ENCODE data around the gene NAT14. TPM values are rescaled to one million over a fixed set of nuclear protein-coding genes. Genes with fewer than 3 reads are reported as not detected.

NAT14 gene
- total and polyA plus RNA-seq, 2 of the 8 experiments (the other 6 are each of a cell fraction or from before 2014, with no cell fraction given) = 47.1 to 71.2 TPM

GRCh38 chr19:55493645-55494171 is 8.7 kb downstream of the NAT14 start:
- H4K8ac ChIP-seq (ENCODE audit: extremely low read depth, insufficient read depth, low read length) = peak overlapping the region; percentile 19
- no peak overlapping the region for H3K23ac ChIP-seq (ENCODE audit: insufficient read length)
- ChIA-PET CTCF (ENCODE audit: partially characterized antibody) (interaction anchor here (1.2 to 2.2 kb wide), 4 partner anchors 11 to 333 kb away, joined by 3 to 17 read pairs (median 8); no protein-coding TSS in a partner anchor), POLR2A (ENCODE audit: partially characterized antibody) (interaction anchor here (0.6 to 7.5 kb wide), 7 partner anchors 10 to 138 kb away, joined by 3 to 57 read pairs (median 4); partner anchors contain the start of genes NAT14 and ZNF628)
- H3K79me2 ChIP-seq (ENCODE audit: control insufficient read depth in 1 of 2, insufficient read depth in 2 of 2, low read length in 2 of 2) = no peaks in the 10 kb centered on the region
- no peak overlapping the region for H4K5ac ChIP-seq (ENCODE audit: insufficient read length, low read depth, low read length)
- WGBS, 2 experiments (ENCODE audit: extremely low coverage in 1 of 2, insufficient coverage in 1 of 2, insufficient read length in 1 of 2, insufficient replicate concordance in 2 of 2, low coverage in 1 of 2, low lambda C conversion rate in 2 of 2, missing lambda C conversion rate in 1 of 2) = 91% methylated on average over 18 of the region's 38 CpGs; no CpG with 5 or more reads in 1 of the 2 experiments
- FAIRE-seq = no peak
- H2BK12ac ChIP-seq (ENCODE audit: low read depth, low read length) = no peak overlapping the region
- no peaks in the 10 kb centered on the region; the same call in 1 of the 2 replicates for H3K23me2 ChIP-seq (ENCODE audit: low read depth, low read length)
- no peaks in the 10 kb centered on the region for H3K36me3 ChIP-seq (ENCODE audit: control insufficient read depth in 2 of 4, insufficient read depth in 4 of 4, low read length in 3 of 4)
- peaks cover 0 to 19% (median 12%) of the 10 kb centered on the region in 4 experiments; a peak in 6 of 7 replicates for H3K4me1 ChIP-seq (replicated peaks in 1 of 4; ENCODE audit: control insufficient read depth in 3 of 4, insufficient read depth in 4 of 4, low read length in 3 of 4)
- no peaks in the 10 kb centered on the region for H3K79me1 ChIP-seq (ENCODE audit: low read depth, low read length)
- no peak overlapping the region for H2BK15ac ChIP-seq (ENCODE audit: low read length)
- no peak overlapping the region for H2AK5ac ChIP-seq (ENCODE audit: low read depth, low read length)
- no peak for DNase-seq (ENCODE audit: low read depth in 1 of 2, low spot score in 2 of 2)
- H3K18ac ChIP-seq (ENCODE audit: extremely low read depth, low read length) = no peak overlapping the region; the same call in 1 of the 2 replicates
- TF ChIP-seq NRF1 (IDR thresholded peaks at IDR 0.05; ENCODE audit: low read depth, low read length) (no peak), KDM1A (IDR thresholded peaks at IDR 0.05; ENCODE audit: borderline replicate concordance, low read length) (no peak), POLR2A (IDR thresholded peaks at IDR 0.05; ENCODE audit: control extremely low read depth in 1 of 2, low read depth in 2 of 2, low read length in 2 of 2) (no peak), KDM5A (IDR thresholded peaks at IDR 0.05; ENCODE audit: low read length) (no peak), MAFK (IDR thresholded peaks at IDR 0.05; ENCODE audit: low read depth, low read length) (no peak), HDAC6 (IDR thresholded peaks at IDR 0.05; ENCODE audit: low read depth, low read length) (no peak), SP4 (IDR thresholded peaks at IDR 0.05; ENCODE audit: low read length) (no peak), USF2 (IDR thresholded peaks at IDR 0.05; ENCODE audit: low read length) (no peak), POLR2AphosphoS5 (IDR thresholded peaks at IDR 0.05; ENCODE audit: low read depth, low read length) (no peak)
- no peak overlapping the region for H2BK5ac ChIP-seq (ENCODE audit: low read depth, low read length)
- no peak overlapping the region for H3K4ac ChIP-seq (replicated peaks; ENCODE audit: insufficient read length, low read depth, low read length)
- H3K27ac ChIP-seq (ENCODE audit: low read depth, low read length) = no peak overlapping the region
- no peak overlapping the region for H2BK120ac ChIP-seq (replicated peaks; ENCODE audit: low read depth, low read length)
- H3K9me3 ChIP-seq (ENCODE audit: insufficient read depth in 2 of 2, low read depth in 1 of 2, low read length in 1 of 2) = no peaks in the 10 kb centered on the region
- H4K20me1 ChIP-seq (replicated peaks in 1 of 2; ENCODE audit: control insufficient read depth in 1 of 2, insufficient read depth in 2 of 2, low read length in 2 of 2) = no peaks in the 10 kb centered on the region
- no peak overlapping the region for H3K4me3 ChIP-seq (ENCODE audit: extremely low read depth in 1 of 4, insufficient read depth in 2 of 4, low read depth in 3 of 4, low read length in 4 of 4)
- H3K9ac ChIP-seq (replicated peaks in 1 of 4; ENCODE audit: extremely low read depth in 1 of 4, low read depth in 3 of 4, low read length in 3 of 4) = no peak overlapping the region
- H2BK20ac ChIP-seq (ENCODE audit: low read length) = no peak overlapping the region
- no peak overlapping the region for H4K91ac ChIP-seq (replicated peaks; ENCODE audit: insufficient read length, low read length)
- no peaks in the 10 kb centered on the region; a peak in 2 of 7 replicates for H3K27me3 ChIP-seq (replicated peaks in 1 of 4; ENCODE audit: control insufficient read depth in 3 of 4, extremely low read depth in 1 of 4, insufficient read depth in 3 of 4, low read length in 3 of 4)
- no peak overlapping the region for H2AFZ ChIP-seq (ENCODE audit: low read length)
- no peak overlapping the region for H3K4me2 ChIP-seq (ENCODE audit: insufficient read depth in 1 of 2, low read depth in 2 of 2, low read length in 2 of 2)
- no peak overlapping the region for H3K14ac ChIP-seq (ENCODE audit: insufficient read length)
- H3K56ac ChIP-seq (replicated peaks; ENCODE audit: insufficient read length, low read depth, low read length) = no peak overlapping the region
